Neural progenitor cell (in vitro differentiated cells): Measurements from ENCODE around the gene LRRN1.

Source experiments
- EZH2 ChIP-seq: fragments of 200-600 bp; sonication (generic); IDR thresholded peaks from 2 replicates; pipeline ENCODE4 v1.6.1; 2017; ENCODE audit warnings: antibody characterized with exemption, mild to moderate bottlenecking, moderate library complexity
- TF ChIP-seq, protein P1 (sequence below): fragments of 200-600 bp; sonication (generic); IDR thresholded peaks from 2 replicates; pipeline ENCODE4 v1.5.1; 2017; ENCODE audit warnings: antibody characterized with exemption, mild to moderate bottlenecking

DNA sequence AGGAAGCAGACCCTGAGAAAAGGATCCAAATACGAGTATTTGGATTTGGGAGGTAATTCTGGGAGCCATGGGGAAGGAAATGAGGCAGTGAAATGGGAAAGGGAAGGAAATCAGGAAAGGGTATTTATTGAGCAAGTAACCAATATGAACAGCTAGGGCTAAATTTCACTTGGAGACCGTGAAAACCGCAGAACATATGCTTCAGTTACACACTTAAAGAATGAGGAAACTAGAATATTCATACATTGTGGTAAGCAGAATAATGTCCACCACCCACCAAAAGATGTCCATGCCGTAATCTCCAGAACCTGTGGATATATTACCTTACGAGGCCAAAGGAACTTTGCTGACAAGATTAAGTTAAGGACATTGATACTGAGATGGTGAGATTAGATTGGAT lies 63.3 kb downstream of the LRRN1 start:
- TF ChIP-seq, protein P1, sequence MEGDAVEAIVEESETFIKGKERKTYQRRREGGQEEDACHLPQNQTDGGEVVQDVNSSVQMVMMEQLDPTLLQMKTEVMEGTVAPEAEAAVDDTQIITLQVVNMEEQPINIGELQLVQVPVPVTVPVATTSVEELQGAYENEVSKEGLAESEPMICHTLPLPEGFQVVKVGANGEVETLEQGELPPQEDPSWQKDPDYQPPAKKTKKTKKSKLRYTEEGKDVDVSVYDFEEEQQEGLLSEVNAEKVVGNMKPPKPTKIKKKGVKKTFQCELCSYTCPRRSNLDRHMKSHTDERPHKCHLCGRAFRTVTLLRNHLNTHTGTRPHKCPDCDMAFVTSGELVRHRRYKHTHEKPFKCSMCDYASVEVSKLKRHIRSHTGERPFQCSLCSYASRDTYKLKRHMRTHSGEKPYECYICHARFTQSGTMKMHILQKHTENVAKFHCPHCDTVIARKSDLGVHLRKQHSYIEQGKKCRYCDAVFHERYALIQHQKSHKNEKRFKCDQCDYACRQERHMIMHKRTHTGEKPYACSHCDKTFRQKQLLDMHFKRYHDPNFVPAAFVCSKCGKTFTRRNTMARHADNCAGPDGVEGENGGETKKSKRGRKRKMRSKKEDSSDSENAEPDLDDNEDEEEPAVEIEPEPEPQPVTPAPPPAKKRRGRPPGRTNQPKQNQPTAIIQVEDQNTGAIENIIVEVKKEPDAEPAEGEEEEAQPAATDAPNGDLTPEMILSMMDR, result no peak
- TF ChIP-seq EZH2, result no peak
